Muscle layer of colon (tissue), 2 donors: ENCODE data around the gene DCTN5.
"Not testable (repeated sequence)": the region's sequence is repeated elsewhere in the genome, so short reads cannot be mapped to it uniquely, and the experiment has no call there.

Source experiments
- H3K27ac ChIP-seq: one replicate; pipeline ENCODE4 v1.7.0; 2013; ENCODE audit warnings: low read depth, mild to moderate bottlenecking, low read length, moderate library complexity
- H3K27me3 ChIP-seq, 2 donors: one replicate each; pipeline ENCODE4 v1.7.0; 2013; ENCODE audit warnings: low read length in 2 of 2, mild to moderate bottlenecking in 2 of 2; ENCODE audit not compliant: insufficient read depth in 2 of 2, control insufficient read depth in 1 of 2
- H3K36me3 ChIP-seq: one replicate; pipeline ENCODE4 v1.7.0; 2013; ENCODE audit warnings: mild to moderate bottlenecking, low read length; ENCODE audit not compliant: insufficient read depth
- H3K4me1 ChIP-seq: one replicate; pipeline ENCODE4 v1.7.0; 2013; ENCODE audit warnings: mild to moderate bottlenecking, low read length; ENCODE audit not compliant: insufficient read depth
- H3K4me3 ChIP-seq, 2 donors: one replicate each; pipeline ENCODE4 v1.7.0; 2013; ENCODE audit warnings: low read length in 2 of 2, low read depth in 1 of 2, mild to moderate bottlenecking in 1 of 2, moderate library complexity in 1 of 2
- H3K9ac ChIP-seq: one replicate; pipeline ENCODE4 v1.7.0; 2013; ENCODE audit warnings: low read length
- H3K9me3 ChIP-seq: one replicate; pipeline ENCODE4 v1.7.0; 2013; ENCODE audit warnings: mild to moderate bottlenecking, low read length
- donor health status: abdominal sarcoma.
- donor health status: Adenocarcinoma of cecum.

Gene DCTN5

DNA sequence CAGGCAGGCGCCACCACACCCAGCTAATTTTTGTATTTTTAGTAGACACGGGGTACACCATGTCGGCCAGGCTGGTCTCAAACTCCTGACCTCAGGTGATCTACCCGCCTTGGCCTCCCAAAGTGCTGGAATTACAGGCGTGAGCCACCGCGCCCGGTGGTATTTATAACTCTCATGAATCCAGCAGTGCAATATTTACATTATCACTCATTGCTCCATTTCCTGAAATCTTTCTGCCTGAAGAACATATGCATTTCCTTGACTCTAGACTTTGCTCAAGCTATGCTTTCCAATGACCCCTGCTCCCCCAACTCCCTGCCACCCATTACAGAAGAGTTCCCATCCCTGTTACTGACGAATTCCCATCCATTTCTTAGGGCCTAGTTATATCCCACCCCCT lies 25.5 kb upstream of the DCTN5 start:
- no peaks in the 10 kb centered on the region for H3K27me3 ChIP-seq
- no peak overlapping the region for H3K27ac ChIP-seq
- no peak overlapping the region for H3K4me3 ChIP-seq
- no peak overlapping the region for H3K9ac ChIP-seq
- H3K36me3 ChIP-seq: peaks cover 19% of the 10 kb centered on the region
- H3K9me3 ChIP-seq: no peaks in the 10 kb centered on the region
- no peaks in the 10 kb centered on the region for H3K4me1 ChIP-seq

GRCh38 chr16:23624092-23624491 lies 17.2 kb upstream of the DCTN5 start:
- Histone ChIP-seq H3K36me3 (peaks cover 44% of the 10 kb centered on the region), H3K9ac (no peak overlapping the region), H3K27ac (no peak overlapping the region), H3K4me3 (no peak overlapping the region), H3K9me3 (no peaks in the 10 kb centered on the region), H3K27me3 (no peaks in the 10 kb centered on the region), H3K4me1 (no peaks in the 10 kb centered on the region)

GRCh38 chr16:23629516-23629915 lies 11.8 kb upstream of the DCTN5 start:
- Histone ChIP-seq H3K9ac (no peak overlapping the region), H3K4me3 (no peak overlapping the region), H3K4me1 (no peaks in the 10 kb centered on the region), H3K27me3 (no peaks in the 10 kb centered on the region), H3K36me3 (peaks cover 27% of the 10 kb centered on the region), H3K27ac (no peak overlapping the region), H3K9me3 (no peaks in the 10 kb centered on the region)

GRCh38 chr16:23631874-23632273 lies 9.4 kb upstream of the DCTN5 start:
- H3K4me1 ChIP-seq: not testable (repeated sequence)
- peaks cover 27% of the 10 kb centered on the region for H3K36me3 ChIP-seq

DNA sequence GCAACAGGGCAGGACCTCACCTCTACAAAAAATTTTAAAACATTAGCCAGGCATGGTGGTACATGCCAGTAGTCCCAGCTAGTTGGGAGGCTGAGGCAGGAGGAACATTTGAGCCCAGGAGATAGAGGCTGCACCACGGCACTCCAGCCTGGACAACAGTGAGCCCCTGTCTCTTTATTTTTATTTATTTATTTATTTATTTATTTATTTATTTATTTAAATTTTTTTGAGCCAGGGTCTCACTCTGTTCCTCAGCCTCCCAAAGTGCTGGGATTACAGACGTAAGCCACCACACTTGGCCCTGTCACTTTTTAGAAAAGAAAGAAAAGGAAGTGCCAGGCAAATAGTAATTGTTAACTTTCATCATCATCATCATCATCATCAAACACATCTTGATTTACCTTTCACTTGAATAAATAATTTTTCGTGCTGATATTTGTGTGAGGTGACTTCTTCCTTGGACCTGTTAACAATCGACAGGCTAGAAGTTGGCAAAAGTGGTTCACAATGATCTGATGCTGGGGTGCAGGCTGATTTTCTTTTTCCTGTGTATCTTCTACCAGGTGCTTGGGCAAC lies 6.7 kb upstream of the DCTN5 start:
- peaks cover 20% of the 10 kb centered on the region for H3K36me3 ChIP-seq

More at GRCh38 chr16:23631874-23632273, 9.4 kb upstream of the DCTN5 start:
- not testable (repeated sequence) for H3K4me3 ChIP-seq, H3K9ac ChIP-seq, H3K9me3 ChIP-seq, H3K27me3 ChIP-seq, H3K27ac ChIP-seq

GRCh38 chr16:23635958-23636357 lies 5.3 kb upstream of the DCTN5 start:
- H3K4me3 ChIP-seq: no peak overlapping the region
- H3K9me3 ChIP-seq: no peaks in the 10 kb centered on the region
- H3K4me1 ChIP-seq: peaks cover 10% of the 10 kb centered on the region
- H3K36me3 ChIP-seq: peaks cover 15% of the 10 kb centered on the region
- no peak overlapping the region for H3K9ac ChIP-seq
- H3K27me3 ChIP-seq: no peaks in the 10 kb centered on the region
- H3K27ac ChIP-seq: no peak overlapping the region

More for the DNA sequence above, 6.7 kb upstream of the DCTN5 start:
- Histone ChIP-seq H3K9me3 (no peaks in the 10 kb centered on the region), H3K4me1 (no peaks in the 10 kb centered on the region), H3K4me3 (no peak overlapping the region), H3K27ac (no peak overlapping the region), H3K9ac (no peak overlapping the region), H3K27me3 (no peaks in the 10 kb centered on the region)

- Histone ChIP-seq H3K4me1 (peaks cover 20% of the 10 kb centered on the region), H3K36me3 (peaks cover 10% of the 10 kb centered on the region), H3K9ac (peak overlapping the region; percentile 49), H3K4me3 (peak overlapping the region; percentile 88 to 100), H3K27ac (peak overlapping the region; percentile 72), H3K9me3 (no peaks in the 10 kb centered on the region), H3K27me3 (no peaks in the 10 kb centered on the region)
These were observed 693 bp upstream of the DCTN5 start for GRCh38 chr16:23640615-23640930.

DNA sequence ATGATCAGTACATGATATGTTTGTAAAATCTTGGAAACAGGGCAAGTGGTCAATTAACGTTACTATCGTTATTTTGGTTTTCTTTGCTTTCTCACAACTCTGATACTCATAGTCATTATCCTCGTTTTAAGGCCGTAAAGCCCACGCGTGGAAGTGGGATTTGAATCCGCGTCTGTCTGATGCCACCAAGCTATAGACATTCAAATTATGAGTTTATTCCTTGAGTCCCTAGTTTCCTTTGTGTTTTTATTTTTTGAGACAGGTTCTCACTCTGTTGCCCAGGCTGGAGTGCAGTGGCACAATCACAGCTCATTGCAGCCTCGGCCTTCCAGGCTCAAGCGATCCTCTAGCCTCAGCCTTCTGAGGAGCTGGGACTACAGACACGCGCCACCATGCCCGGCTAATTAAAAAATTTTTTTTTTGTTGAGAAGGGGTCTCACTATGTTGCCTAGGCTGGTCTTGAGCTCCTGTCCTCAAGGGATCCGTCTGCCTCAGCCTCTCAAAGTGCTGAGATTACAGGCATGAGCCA lies 1.0 kb downstream of the DCTN5 start:
- Histone ChIP-seq H3K4me3 (peak overlapping the region; percentile 80 to 100), H3K27me3 (no peaks in the 10 kb centered on the region), H3K9ac (peak overlapping the region; percentile 96), H3K36me3 (peaks cover 10% of the 10 kb centered on the region), H3K27ac (no peak overlapping the region), H3K4me1 (peaks cover 20% of the 10 kb centered on the region), H3K9me3 (no peaks in the 10 kb centered on the region)

DNA sequence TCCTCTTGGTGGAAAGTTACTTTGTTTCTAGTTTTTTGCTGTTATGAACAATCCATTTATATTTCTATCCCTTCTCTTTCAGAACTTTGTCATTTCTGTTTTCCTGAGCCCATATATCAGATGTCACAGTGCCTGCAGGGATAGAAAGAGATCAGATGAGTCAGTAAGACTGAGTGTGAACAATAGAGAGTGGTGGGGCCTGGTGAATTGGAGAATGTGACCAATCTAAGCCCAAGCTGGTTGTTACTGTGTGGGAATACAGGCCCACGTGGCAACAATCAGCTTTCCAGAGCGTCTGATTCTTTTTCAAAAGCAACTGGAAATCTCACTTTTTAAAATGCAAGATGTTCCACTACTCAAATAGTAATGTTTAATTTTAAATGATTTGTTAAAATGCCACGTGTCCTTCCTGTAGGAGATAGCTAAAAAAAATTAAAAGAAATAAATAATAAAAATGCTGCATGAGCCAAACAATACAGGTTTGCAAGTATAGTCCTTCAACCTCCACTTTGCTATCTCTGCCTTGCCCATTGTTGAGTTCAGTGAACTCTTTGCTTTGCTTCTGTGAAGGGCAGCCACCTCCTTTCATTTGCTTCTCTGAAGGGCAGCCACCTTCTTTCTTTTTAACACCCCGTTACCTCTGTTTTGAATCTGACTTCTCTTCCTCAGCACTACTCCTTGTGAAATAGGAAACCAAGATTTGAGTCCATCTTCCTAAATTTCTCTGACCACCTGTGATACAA lies 9.6 kb downstream of the DCTN5 start:
- no peaks in the 10 kb centered on the region for H3K9me3 ChIP-seq
- no peak overlapping the region for H3K27ac ChIP-seq
- H3K36me3 ChIP-seq: peaks cover 6% of the 10 kb centered on the region
- no peaks in the 10 kb centered on the region for H3K4me1 ChIP-seq
- no peak overlapping the region for H3K9ac ChIP-seq
- H3K4me3 ChIP-seq: no peak overlapping the region
- no peaks in the 10 kb centered on the region for H3K27me3 ChIP-seq

DNA sequence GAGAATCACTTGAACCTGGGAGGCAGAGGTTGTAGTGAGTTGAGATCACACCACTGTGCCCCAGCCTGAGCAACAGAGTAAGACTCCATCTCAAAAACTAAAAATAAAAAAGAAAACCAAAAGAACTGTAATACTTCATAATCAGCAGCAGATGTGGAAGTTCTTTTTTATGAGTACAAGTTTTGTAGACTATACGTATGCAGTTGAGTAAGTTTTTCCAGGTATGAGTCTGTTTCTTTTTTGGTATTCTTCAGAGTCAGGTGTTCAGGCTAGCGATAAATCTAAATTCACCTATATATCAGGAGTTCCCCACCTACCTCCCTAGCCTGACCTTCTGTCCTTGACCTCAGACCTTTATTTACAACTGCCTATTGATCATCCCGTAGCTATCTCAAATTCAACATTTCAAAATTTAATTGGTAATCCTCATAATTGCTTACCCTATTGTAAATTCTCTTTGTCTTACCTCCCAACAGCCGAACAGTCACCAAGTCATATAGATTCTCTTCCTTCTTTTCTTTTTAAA lies 10.7 kb downstream of the DCTN5 start:
- H3K9me3 ChIP-seq: no peaks in the 10 kb centered on the region
- H3K27me3 ChIP-seq: no peaks in the 10 kb centered on the region
- H3K36me3 ChIP-seq: peaks cover 3% of the 10 kb centered on the region
- no peak overlapping the region for H3K4me3 ChIP-seq
- H3K9ac ChIP-seq: no peak overlapping the region
- H3K27ac ChIP-seq: no peak overlapping the region
- no peaks in the 10 kb centered on the region for H3K4me1 ChIP-seq

DNA sequence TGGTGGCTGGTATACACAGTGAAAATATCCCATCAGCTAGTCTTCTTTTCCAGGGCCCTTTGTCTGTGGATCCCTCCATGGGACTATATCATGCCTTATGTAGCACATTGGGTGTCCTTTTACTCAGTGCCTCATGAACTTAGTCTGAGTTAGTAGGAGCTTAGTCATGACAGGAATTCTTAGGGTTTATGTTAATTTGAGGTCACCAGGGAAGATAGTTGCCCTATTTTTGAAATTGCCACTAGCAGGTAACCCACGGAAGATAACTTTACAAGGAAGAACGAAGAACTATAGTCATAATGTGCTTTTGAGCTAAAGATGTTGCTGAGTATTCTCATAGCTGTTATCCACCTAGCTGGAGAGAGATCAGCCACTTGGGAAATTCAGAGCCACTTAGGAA lies 22.7 kb downstream of the DCTN5 start:
- Histone ChIP-seq H3K4me3 (no peak overlapping the region), H3K4me1 (no peaks in the 10 kb centered on the region), H3K9ac (no peak overlapping the region), H3K9me3 (no peaks in the 10 kb centered on the region), H3K27me3 (no peaks in the 10 kb centered on the region), H3K36me3 (peaks cover 92% of the 10 kb centered on the region), H3K27ac (no peak overlapping the region)
